Mucosa of rectum (tissue), 2 donors: ENCODE results near the gene DHRSX.

Experiments
- H3K27ac ChIP-seq, 2 donors: one replicate each; pipeline ENCODE4 v1.7.0; 2013; ENCODE audit warnings: inconsistent platforms in 2 of 2, low read depth in 2 of 2, low read length in 2 of 2
- H3K27me3 ChIP-seq, 2 donors: one replicate each; pipeline ENCODE4 v1.7.0; 2013; ENCODE audit warnings: low read length in 2 of 2; ENCODE audit not compliant: control insufficient read depth in 2 of 2, insufficient read depth in 2 of 2
- H3K36me3 ChIP-seq, 2 donors: one replicate each; pipeline ENCODE4 v1.7.0; 2013; ENCODE audit warnings: low read length in 2 of 2; ENCODE audit not compliant: control insufficient read depth in 2 of 2, insufficient read depth in 2 of 2
- H3K4me1 ChIP-seq, 2 donors: one replicate each; pipeline ENCODE4 v1.7.0; 2013; ENCODE audit warnings: low read length in 2 of 2, mild to moderate bottlenecking in 1 of 2; ENCODE audit not compliant: control insufficient read depth in 2 of 2, insufficient read depth in 2 of 2
- H3K4me3 ChIP-seq, 2 donors: one replicate each; pipeline ENCODE4 v1.7.0; 2013; ENCODE audit warnings: low read length in 2 of 2
- H3K9ac ChIP-seq, 2 donors: one replicate each; pipeline ENCODE4 v1.7.0; 2013; ENCODE audit warnings: low read length in 2 of 2, low read depth in 1 of 2, mild to moderate bottlenecking in 1 of 2
- H3K9me3 ChIP-seq, 2 donors: one replicate each; pipeline ENCODE4 v1.7.0; 2013; ENCODE audit warnings: low read length in 2 of 2; ENCODE audit not compliant: control insufficient read depth in 2 of 2
- donor health status: healthy.
- donor health status: Normal muscosa, but diverticular disease.

The DHRSX gene

DNA sequence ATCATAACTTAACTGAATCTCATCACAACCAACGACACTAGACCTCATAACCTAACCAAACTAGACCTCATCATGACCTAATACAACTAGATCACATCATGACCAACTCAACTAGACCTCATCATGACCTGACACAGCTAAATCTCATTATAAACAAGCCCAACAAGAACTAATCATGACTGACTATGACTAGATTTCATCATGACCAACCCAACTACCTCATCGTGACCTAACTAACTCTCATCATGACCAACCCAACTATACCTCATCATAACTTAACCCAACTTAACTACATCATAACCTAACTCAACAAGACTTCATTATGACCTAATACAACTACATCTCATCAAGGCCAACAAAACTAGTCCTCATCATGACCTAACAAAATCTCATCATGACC is 86.8 kb downstream of the DHRSX start:
- H3K9ac ChIP-seq, result no peak overlapping the region
- H3K4me1 ChIP-seq, result peaks cover 2 to 6% of the 10 kb centered on the region in 2 donors
- H3K9me3 ChIP-seq, result peaks cover 0 to 5% of the 10 kb centered on the region in 2 donors
- H3K4me3 ChIP-seq, result no peak overlapping the region
- H3K36me3 ChIP-seq, result no peaks in the 10 kb centered on the region
- H3K27ac ChIP-seq, result no peak overlapping the region
- H3K27me3 ChIP-seq, result no peaks in the 10 kb centered on the region

DNA sequence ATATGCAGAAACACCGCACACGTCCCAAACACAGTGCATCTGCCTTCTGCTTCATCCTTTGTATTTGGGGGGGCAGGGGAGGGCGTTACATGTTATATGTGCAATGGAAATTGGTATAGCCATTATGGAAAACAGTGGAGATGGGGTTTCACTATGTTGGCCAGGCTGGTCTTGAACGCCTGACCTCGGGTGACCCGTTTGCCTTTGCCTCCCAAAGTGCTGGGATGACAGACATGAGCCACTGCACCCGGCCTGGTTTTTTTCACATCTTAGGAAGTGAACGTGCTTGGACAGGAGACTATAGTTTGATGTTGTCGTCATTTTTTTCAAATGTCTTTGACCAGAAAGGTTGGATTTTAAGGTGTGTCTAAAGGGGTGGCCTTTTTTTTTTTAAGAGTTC is 88.6 kb downstream of the DHRSX start:
- H3K9ac ChIP-seq, result no peak overlapping the region
- H3K27ac ChIP-seq, result no peak overlapping the region
- H3K9me3 ChIP-seq, result peaks cover 2 to 5% of the 10 kb centered on the region in 2 donors
- H3K4me1 ChIP-seq, result peaks cover 2 to 6% of the 10 kb centered on the region in 2 donors
- H3K36me3 ChIP-seq, result peaks cover 8 to 9% of the 10 kb centered on the region in 2 donors
- no peaks in the 10 kb centered on the region for H3K27me3 ChIP-seq
- H3K4me3 ChIP-seq, result no peak overlapping the region

DNA sequence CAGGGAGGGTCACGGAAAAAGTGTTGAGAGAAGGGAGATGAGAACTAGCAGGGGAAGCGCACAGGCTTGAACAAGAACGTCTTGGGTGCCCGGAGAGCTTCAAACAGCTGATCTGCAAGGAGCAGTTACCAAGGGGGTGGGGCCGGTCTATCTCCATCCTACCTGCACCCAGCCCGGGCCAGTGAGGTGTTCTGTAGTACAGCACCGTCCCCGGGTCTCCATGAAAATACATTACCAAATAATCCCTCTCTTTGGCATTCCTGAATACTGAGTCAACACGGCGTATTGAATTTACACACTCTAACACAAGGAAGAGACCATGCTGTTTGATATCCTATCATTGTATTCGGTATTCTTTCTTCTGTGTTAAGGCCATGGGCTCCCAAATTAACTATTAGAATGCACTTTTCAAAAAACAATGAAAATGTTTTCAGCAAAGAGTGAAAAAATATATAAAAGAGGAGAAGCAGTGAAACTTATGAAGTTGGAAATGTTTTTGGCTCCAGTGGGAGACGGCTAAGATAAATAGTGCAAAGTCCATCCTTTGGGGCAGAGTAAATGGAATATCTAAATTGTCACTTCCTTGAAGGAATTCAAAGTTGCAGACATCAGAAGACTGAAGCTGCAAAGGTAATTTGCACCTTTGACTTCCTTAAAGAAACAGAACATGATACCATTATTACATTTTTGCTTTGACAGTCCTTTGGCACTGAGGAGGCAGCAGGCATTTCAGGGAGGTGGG is 90.3 kb downstream of the DHRSX start:
- Histone ChIP-seq H3K27ac (peak overlapping the region; percentile 31 to 54), H3K36me3 (peaks cover 14 to 15% of the 10 kb centered on the region in 2 donors), H3K4me1 (peaks cover 2 to 6% of the 10 kb centered on the region in 2 donors), H3K9me3 (peaks cover 5 to 8% of the 10 kb centered on the region in 2 donors), H3K9ac (no peak overlapping the region), H3K4me3 (peak overlapping the region; percentile 13 to 46), H3K27me3 (no peaks in the 10 kb centered on the region)

- Histone ChIP-seq H3K9ac (no peak overlapping the region), H3K4me3 (peak overlapping the region; percentile 13 to 46), H3K9me3 (peaks cover 5 to 7% of the 10 kb centered on the region in 2 donors), H3K4me1 (peaks cover 2 to 6% of the 10 kb centered on the region in 2 donors), H3K27me3 (no peaks in the 10 kb centered on the region), H3K36me3 (peaks cover 14 to 15% of the 10 kb centered on the region in 2 donors), H3K27ac (peak overlapping the region; percentile 31 to 54)
Measured at GRCh38 chrX:2409796-2410195, 91.0 kb downstream of the DHRSX start.

GRCh38 chrX:2408856-2409255 is 91.9 kb downstream of the DHRSX start:
- H3K4me1 ChIP-seq, result peaks cover 2 to 6% of the 10 kb centered on the region in 2 donors
- no peak overlapping the region for H3K4me3 ChIP-seq
- no peak overlapping the region for H3K27ac ChIP-seq
- H3K9me3 ChIP-seq, result peaks cover 3 to 5% of the 10 kb centered on the region in 2 donors
- no peaks in the 10 kb centered on the region for H3K27me3 ChIP-seq
- H3K36me3 ChIP-seq, result peaks cover 14 to 15% of the 10 kb centered on the region in 2 donors
- no peak overlapping the region for H3K9ac ChIP-seq

DNA sequence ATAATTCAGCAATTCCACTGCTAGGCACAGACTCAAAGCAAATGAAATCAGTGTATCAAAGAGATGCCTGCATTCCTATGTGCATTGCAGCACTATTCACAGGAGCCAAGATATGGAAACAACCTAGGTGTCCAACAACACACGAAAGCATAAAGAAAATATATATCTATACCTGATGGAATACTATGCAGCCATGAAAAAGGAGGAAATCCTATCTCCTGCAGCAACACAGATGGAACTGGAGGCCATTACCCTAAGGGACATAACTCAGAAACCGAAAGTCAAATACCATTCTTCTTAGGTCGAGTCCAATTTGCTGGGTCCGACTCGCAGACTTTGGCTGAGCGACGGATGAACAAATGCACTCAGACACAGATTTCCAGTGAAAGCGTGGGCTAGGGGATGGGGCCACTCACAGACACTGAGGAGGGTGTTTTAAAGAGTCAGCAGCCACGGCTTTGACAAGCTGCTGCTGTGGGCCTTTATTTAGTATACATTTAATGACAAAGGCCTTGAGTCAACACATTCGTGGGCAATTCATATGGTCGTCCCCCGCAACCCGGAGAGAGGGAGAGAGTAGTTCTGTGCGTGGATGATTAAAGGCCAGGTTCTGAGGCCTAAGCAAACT is 93.8 kb downstream of the DHRSX start:
- Histone ChIP-seq H3K4me3 (no peak overlapping the region), H3K9ac (no peak overlapping the region), H3K4me1 (peaks cover 2 to 6% of the 10 kb centered on the region in 2 donors)

DNA sequence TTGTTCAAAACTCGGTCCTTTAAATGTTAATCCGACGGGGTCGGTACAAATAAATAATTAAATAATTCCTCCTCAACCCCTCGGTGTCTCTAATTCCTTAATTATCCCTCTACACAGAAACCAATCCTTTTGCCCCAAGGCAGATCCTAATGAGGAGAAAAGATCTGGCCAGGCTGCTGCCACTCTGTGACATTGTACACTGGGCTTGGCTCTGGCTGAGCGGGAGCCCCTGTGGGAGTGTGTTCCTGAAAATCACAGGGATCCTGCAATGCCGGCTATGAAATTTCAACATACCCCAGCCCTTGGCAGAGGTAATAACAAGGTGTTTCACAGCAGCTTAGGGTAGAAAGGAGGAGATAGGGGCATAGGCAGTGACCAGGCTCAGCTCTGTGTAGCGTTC is 96.0 kb downstream of the DHRSX start:
- Histone ChIP-seq H3K27me3 (no peaks in the 10 kb centered on the region), H3K4me3 (no peak overlapping the region), H3K27ac (no peak overlapping the region), H3K9ac (no peak overlapping the region), H3K36me3 (peaks cover 14 to 20% of the 10 kb centered on the region in 2 donors), H3K9me3 (peaks cover 3 to 5% of the 10 kb centered on the region in 2 donors), H3K4me1 (peaks cover 0 to 2% of the 10 kb centered on the region in 2 donors)

More for the DNA sequence above, 93.8 kb downstream of the DHRSX start:
- no peak overlapping the region for H3K27ac ChIP-seq
- peaks cover 14 to 18% of the 10 kb centered on the region in 2 donors for H3K36me3 ChIP-seq
- peaks cover 3 to 5% of the 10 kb centered on the region in 2 donors for H3K9me3 ChIP-seq
- no peaks in the 10 kb centered on the region for H3K27me3 ChIP-seq

DNA sequence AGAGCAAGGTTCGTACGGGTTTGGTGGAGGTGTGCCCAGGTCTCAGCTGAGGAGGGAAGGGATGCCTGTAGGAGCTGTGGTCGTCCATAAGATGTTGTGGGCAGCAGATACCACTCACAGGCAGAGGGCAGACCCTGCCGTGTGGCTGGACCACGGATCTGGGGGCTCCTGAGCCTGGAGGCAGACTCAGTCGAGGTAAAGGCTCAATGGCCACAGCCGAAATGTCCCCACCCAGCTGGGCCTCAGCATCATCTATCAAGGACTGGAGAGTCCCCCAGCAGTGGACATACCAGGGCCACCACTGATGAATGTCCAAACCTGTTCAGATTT is 98.5 kb downstream of the DHRSX start:
- Histone ChIP-seq H3K9ac (no peak overlapping the region), H3K4me3 (no peak overlapping the region), H3K36me3 (peaks cover 8 to 13% of the 10 kb centered on the region in 2 donors), H3K27me3 (no peaks in the 10 kb centered on the region), H3K9me3 (peaks cover 3 to 5% of the 10 kb centered on the region in 2 donors), H3K4me1 (no peaks in the 10 kb centered on the region), H3K27ac (no peak overlapping the region)

DNA sequence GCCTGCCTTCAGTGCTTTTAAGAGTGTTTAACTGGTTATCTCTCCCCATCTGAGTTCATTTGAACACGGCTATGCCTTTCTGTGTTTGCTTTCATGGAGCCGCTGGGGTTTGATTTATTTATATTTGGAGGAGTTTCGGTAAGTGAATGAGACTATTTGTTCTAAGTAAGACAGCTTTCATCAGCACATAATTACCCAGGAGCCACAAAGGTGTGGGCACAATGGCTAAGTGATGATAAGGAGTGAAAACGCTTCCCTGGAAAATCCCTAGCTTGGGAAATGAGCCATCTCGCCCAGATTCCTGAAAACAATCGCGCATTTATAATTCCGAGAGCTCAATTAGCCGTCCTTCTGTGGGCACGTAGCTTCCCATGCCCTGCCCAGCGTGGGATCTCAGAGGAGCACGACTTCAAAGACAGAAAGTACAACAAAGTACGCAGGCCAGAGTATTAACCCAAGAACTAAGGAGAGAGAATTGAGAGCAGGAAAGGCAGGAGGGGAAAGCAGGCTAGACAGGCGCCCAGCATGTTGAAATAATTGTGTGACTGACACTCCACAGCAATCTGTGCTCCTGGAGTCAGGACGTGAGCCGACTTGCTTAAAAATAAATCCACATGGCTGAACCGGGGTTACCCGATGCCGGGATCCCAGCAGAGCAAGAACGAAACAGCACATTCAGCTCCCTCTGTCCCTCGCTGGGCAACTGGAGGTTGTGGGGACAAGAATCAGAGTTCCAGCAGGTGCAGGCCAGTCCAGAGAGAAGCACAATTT is 99.0 kb downstream of the DHRSX start:
- H3K9me3 ChIP-seq, result peaks cover 0 to under 1% of the 10 kb centered on the region in 2 donors
- H3K27ac ChIP-seq, result no peak overlapping the region
- H3K4me3 ChIP-seq, result no peak overlapping the region
- H3K4me1 ChIP-seq, result no peaks in the 10 kb centered on the region
- peaks cover 2 to 8% of the 10 kb centered on the region in 2 donors for H3K36me3 ChIP-seq
- H3K27me3 ChIP-seq, result no peaks in the 10 kb centered on the region
- no peak overlapping the region for H3K9ac ChIP-seq

- peaks cover 0 to 5% of the 10 kb centered on the region in 2 donors for H3K36me3 ChIP-seq
- H3K27ac ChIP-seq, result no peak overlapping the region
- H3K4me3 ChIP-seq, result no peak overlapping the region
- H3K9me3 ChIP-seq, result no peaks in the 10 kb centered on the region
- no peaks in the 10 kb centered on the region for H3K27me3 ChIP-seq
- H3K9ac ChIP-seq, result no peak overlapping the region
- no peaks in the 10 kb centered on the region for H3K4me1 ChIP-seq
Measured at GRCh38 chrX:2401201-2401589, 99.6 kb downstream of the DHRSX start.
